ENCODE measurements around the gene TP53I11.

Gene TP53I11

GRCh38 chr11:44911029-44911814, 39.5 kb downstream of the TP53I11 start:
- peak overlapping the region; percentile 70 for H3K4me2 ChIP-seq
- no peak overlapping the region; the same call in 1 of the 2 replicates for H3K9ac ChIP-seq
- no peak overlapping the region for H3K27ac ChIP-seq
- H3K36me3 ChIP-seq = no peaks in the 10 kb centered on the region
- H3K4me3 ChIP-seq = no peak overlapping the region
- no peaks in the 10 kb centered on the region for H3K27me3 ChIP-seq
- TF ChIP-seq Cebpa-rat (IDR thresholded peaks at IDR 0.05) = no peak
- H3K9me3 ChIP-seq = no peaks in the 10 kb centered on the region
- peaks cover 14% of the 10 kb centered on the region; the same call in 1 of the 2 replicates for H4K20me1 ChIP-seq
- H3K4me1 ChIP-seq = peaks cover 77% of the 10 kb centered on the region

GRCh38 chr11:44910591-44910990, 40.1 kb downstream of the TP53I11 start:
- Histone ChIP-seq H3K4me3 (no peak overlapping the region), H4K20me1 (0 out of 2 replicates have a peak, but pooled peaks cover 8% of the 10 kb centered on the region), H3K9me3 (no peaks in the 10 kb centered on the region), H3K9ac (no peak overlapping the region), H3K4me2 (peak overlapping the region; percentile 70), H3K36me3 (no peaks in the 10 kb centered on the region), H3K27ac (no peak overlapping the region), H3K27me3 (no peaks in the 10 kb centered on the region), H3K4me1 (peaks cover 77% of the 10 kb centered on the region)
- TF ChIP-seq Cebpa-rat (IDR thresholded peaks at IDR 0.05) = no peak

GRCh38 chr11:44909557-44909956, 41.1 kb downstream of the TP53I11 start:
- Histone ChIP-seq H3K27ac (no peak overlapping the region), H3K27me3 (no peaks in the 10 kb centered on the region), H3K4me3 (no peak overlapping the region), H3K9ac (no peak overlapping the region), H4K20me1 (no peaks in the 10 kb centered on the region), H3K36me3 (no peaks in the 10 kb centered on the region), H3K9me3 (no peaks in the 10 kb centered on the region), H3K4me1 (peaks cover 76% of the 10 kb centered on the region), H3K4me2 (peak overlapping the region; percentile 73; the same call in 1 of the 2 replicates)
- TF ChIP-seq Cebpa-rat (IDR thresholded peaks at IDR 0.05) = no peak

GRCh38 chr11:44906649-44907048, 44.0 kb downstream of the TP53I11 start:
- TF ChIP-seq Cebpa-rat (IDR thresholded peaks at IDR 0.05) = no peak
- no peak overlapping the region for H3K9ac ChIP-seq
- no peak overlapping the region for H3K27ac ChIP-seq
- no peaks in the 10 kb centered on the region for H4K20me1 ChIP-seq
- H3K4me2 ChIP-seq = no peak overlapping the region
- H3K4me1 ChIP-seq = peaks cover 60% of the 10 kb centered on the region
- H3K4me3 ChIP-seq = no peak overlapping the region
- no peaks in the 10 kb centered on the region for H3K9me3 ChIP-seq
- no peaks in the 10 kb centered on the region for H3K27me3 ChIP-seq
- no peaks in the 10 kb centered on the region for H3K36me3 ChIP-seq

GRCh38 chr11:44905131-44905866, 45.4 kb downstream of the TP53I11 start:
- no peaks in the 10 kb centered on the region for H3K9me3 ChIP-seq
- peaks cover 48% of the 10 kb centered on the region for H3K4me1 ChIP-seq
- H3K9ac ChIP-seq = no peak overlapping the region
- H3K27me3 ChIP-seq = no peaks in the 10 kb centered on the region
- no peak overlapping the region for H3K4me3 ChIP-seq
- no peaks in the 10 kb centered on the region for H3K36me3 ChIP-seq
- TF ChIP-seq Cebpa-rat (IDR thresholded peaks at IDR 0.05) = no peak
- peak overlapping the region; percentile 42 for H3K4me2 ChIP-seq
- H3K27ac ChIP-seq = no peak overlapping the region
- H4K20me1 ChIP-seq = no peaks in the 10 kb centered on the region

GRCh38 chr11:44904261-44905020, 46.2 kb downstream of the TP53I11 start:
- H3K4me2 ChIP-seq = no peak overlapping the region

GRCh38 chr11:44903518-44903917, 47.2 kb downstream of the TP53I11 start:
- no peak overlapping the region for H3K9ac ChIP-seq
- H3K36me3 ChIP-seq = no peaks in the 10 kb centered on the region
- H3K4me2 ChIP-seq = no peak overlapping the region
- H3K4me3 ChIP-seq = no peak overlapping the region
- peaks cover 7% of the 10 kb centered on the region for H3K9me3 ChIP-seq
- H3K27me3 ChIP-seq = no peaks in the 10 kb centered on the region
- TF ChIP-seq Cebpa-rat (IDR thresholded peaks at IDR 0.05) = no peak
- H3K27ac ChIP-seq = no peak overlapping the region
- H4K20me1 ChIP-seq = no peaks in the 10 kb centered on the region
- peaks cover 34% of the 10 kb centered on the region for H3K4me1 ChIP-seq

More at GRCh38 chr11:44904261-44905020, 46.2 kb downstream of the TP53I11 start:
- H3K4me3 ChIP-seq = no peak overlapping the region
- H3K27me3 ChIP-seq = no peaks in the 10 kb centered on the region
- no peak overlapping the region for H3K9ac ChIP-seq
- no peaks in the 10 kb centered on the region for H3K36me3 ChIP-seq
- H3K4me1 ChIP-seq = peaks cover 43% of the 10 kb centered on the region
- no peaks in the 10 kb centered on the region for H3K9me3 ChIP-seq
- no peak for TF ChIP-seq Cebpa-rat (IDR thresholded peaks at IDR 0.05)
- H3K27ac ChIP-seq = no peak overlapping the region
- no peaks in the 10 kb centered on the region for H4K20me1 ChIP-seq

- Histone ChIP-seq H3K4me1 (peaks cover 29% of the 10 kb centered on the region), H3K9me3 (peaks cover 9% of the 10 kb centered on the region), H3K27me3 (no peaks in the 10 kb centered on the region), H3K27ac (no peak overlapping the region), H3K4me2 (no peak overlapping the region), H3K4me3 (no peak overlapping the region), H3K36me3 (no peaks in the 10 kb centered on the region), H4K20me1 (no peaks in the 10 kb centered on the region), H3K9ac (no peak overlapping the region)
- TF ChIP-seq Cebpa-rat (IDR thresholded peaks at IDR 0.05) = no peak
Observed at GRCh38 chr11:44903035-44903434, 47.6 kb downstream of the TP53I11 start.

- H4K20me1 ChIP-seq = no peaks in the 10 kb centered on the region
- no peaks in the 10 kb centered on the region for H3K36me3 ChIP-seq
- H3K9me3 ChIP-seq = peaks cover 9% of the 10 kb centered on the region
- no peaks in the 10 kb centered on the region for H3K27me3 ChIP-seq
- no peak overlapping the region for H3K9ac ChIP-seq
- TF ChIP-seq Cebpa-rat (IDR thresholded peaks at IDR 0.05) = no peak
- H3K4me3 ChIP-seq = no peak overlapping the region
- peaks cover 16% of the 10 kb centered on the region for H3K4me1 ChIP-seq
- H3K4me2 ChIP-seq = no peak overlapping the region
- H3K27ac ChIP-seq = no peak overlapping the region
Observed at GRCh38 chr11:44901786-44902185, 48.9 kb downstream of the TP53I11 start.
